Mesendoderm (in vitro differentiated cells): ENCODE results near the gene SNAPIN.
"Not testable (repeated sequence)": the region's sequence is repeated elsewhere in the genome, so short reads cannot be mapped to it uniquely, and the experiment has no call there.

ENCODE experiments used
- DNase-seq: peaks from one replicate; pipeline ENCODE4 v3.0.0; 2013
- H2AK5ac ChIP-seq: 2 replicates; pipeline ENCODE4 v1.6.1; 2013; ENCODE audit warnings: low read length, inconsistent platforms
- H2BK120ac ChIP-seq: 2 replicates; pipeline ENCODE4 v1.6.1; 2013; ENCODE audit warnings: low read depth, mild to moderate bottlenecking, low read length, moderate library complexity, mixed read lengths
- H2BK15ac ChIP-seq: replicated peaks from 2 replicates; pipeline ENCODE4 v1.6.1; 2013; ENCODE audit warnings: low read depth, mild to moderate bottlenecking, moderate library complexity
- H2BK5ac ChIP-seq: 2 replicates; pipeline ENCODE4 v1.6.1; 2013; ENCODE audit warnings: low read length, inconsistent platforms
- H3K18ac ChIP-seq: 2 replicates; pipeline ENCODE4 v1.6.1; 2013; ENCODE audit warnings: mild to moderate bottlenecking, low read length, mixed read lengths
- H3K23ac ChIP-seq: one replicate; pipeline ENCODE4 v1.6.1; 2013; ENCODE audit warnings: low read length
- H3K27ac ChIP-seq: 2 replicates; pipeline ENCODE4 v1.5.1; 2013; ENCODE audit warnings: low read depth, mild to moderate bottlenecking, inconsistent platforms, low read length, moderate library complexity
- H3K27me3 ChIP-seq: 2 replicates; pipeline ENCODE4 v1.6.1; 2013; ENCODE audit warnings: low read length, control low read depth, mild to moderate bottlenecking, inconsistent platforms; ENCODE audit not compliant: insufficient read depth, poor library complexity
- H3K36me3 ChIP-seq: 2 replicates; pipeline ENCODE4 v1.6.1; 2013; ENCODE audit warnings: low read length, inconsistent platforms; ENCODE audit not compliant: control insufficient read depth, insufficient read depth
- H3K4ac ChIP-seq: one replicate; pipeline ENCODE4 v1.6.1; 2013; ENCODE audit warnings: low read depth, mild to moderate bottlenecking, low read length, moderate library complexity
- H3K4me1 ChIP-seq: 2 replicates; pipeline ENCODE4 v1.6.1; 2013; ENCODE audit warnings: low read depth, low read length, inconsistent platforms; ENCODE audit not compliant: control insufficient read depth
- H3K4me2 ChIP-seq: 2 replicates; pipeline ENCODE4 v1.6.1; 2013; ENCODE audit warnings: low read length
- H3K4me3 ChIP-seq: 2 replicates; pipeline ENCODE4 v1.5.1; 2013; ENCODE audit warnings: mild to moderate bottlenecking, low read length
- H3K56ac ChIP-seq: one replicate; pipeline ENCODE4 v1.6.1; 2013; ENCODE audit warnings: low read length
- H3K79me1 ChIP-seq: 2 replicates; pipeline ENCODE4 v1.6.1; 2013; ENCODE audit warnings: low read length, inconsistent platforms
- H3K79me2 ChIP-seq: 2 replicates; pipeline ENCODE4 v1.6.1; 2013; ENCODE audit warnings: mild to moderate bottlenecking, low read length; ENCODE audit not compliant: control insufficient read depth, insufficient read depth
- H3K9ac ChIP-seq: 2 replicates; pipeline ENCODE4 v1.6.1; 2013; ENCODE audit warnings: low read length, inconsistent platforms
- H4K5ac ChIP-seq: one replicate; pipeline ENCODE4 v1.6.1; 2013; ENCODE audit warnings: low read length
- H4K8ac ChIP-seq: one replicate; pipeline ENCODE4 v1.6.1; 2013; ENCODE audit warnings: low read depth, mild to moderate bottlenecking, control low read depth, low read length, moderate library complexity
- WGBS: extraction: QIAGEN DNeasy Blood & Tissue Kit; methylation state at CpG from one replicate; pipeline ENCODE4 v1.1.7; 2013; ENCODE audit warnings: low lambda C conversion rate, missing lambda C conversion rate; ENCODE audit not compliant: insufficient coverage; ENCODE audit errors: extremely low coverage; 5-methylcytosine and 5-hydroxymethylcytosine counted together

SNAPIN gene

GRCh38 chr1:153638261-153638660 is 20.2 kb upstream of the SNAPIN start:
- WGBS = no CpG with 5 or more reads among the region's 6 CpGs
- Histone ChIP-seq H4K8ac (no peak overlapping the region), H3K4me3 (no peak overlapping the region), H3K27me3 (no peaks in the 10 kb centered on the region), H3K18ac (no peak overlapping the region), H3K4ac (no peak overlapping the region), H3K4me1 (no peaks in the 10 kb centered on the region), H3K36me3 (peaks cover 31% of the 10 kb centered on the region), H3K79me1 (peaks cover 24% of the 10 kb centered on the region), H3K27ac (no peak overlapping the region), H3K79me2 (peaks cover 31% of the 10 kb centered on the region), H2AK5ac (no peak overlapping the region), H3K56ac (no peak overlapping the region), H3K23ac (no peak overlapping the region), H2BK5ac (no peak overlapping the region), H3K9ac (no peak overlapping the region), H2BK120ac (no peak overlapping the region), H3K4me2 (no peak overlapping the region), H2BK15ac (no peak overlapping the region), H4K5ac (no peak overlapping the region)
- no peak for DNase-seq

- H3K27ac ChIP-seq = no peak overlapping the region
- DNase-seq = no peak
- H3K56ac ChIP-seq = no peak overlapping the region
- H3K4me1 ChIP-seq = no peaks in the 10 kb centered on the region
- H2AK5ac ChIP-seq = no peak overlapping the region
- H3K36me3 ChIP-seq = peaks cover 34% of the 10 kb centered on the region
- H4K8ac ChIP-seq = no peak overlapping the region
- no peak overlapping the region for H3K18ac ChIP-seq
- H3K4ac ChIP-seq = no peak overlapping the region
- WGBS = no CpG with 5 or more reads among the region's 3 CpGs
- no peak overlapping the region for H2BK5ac ChIP-seq
- H3K79me2 ChIP-seq = peaks cover 31% of the 10 kb centered on the region
- H2BK15ac ChIP-seq = no peak overlapping the region
- no peak overlapping the region for H3K4me3 ChIP-seq
- H3K9ac ChIP-seq = no peak overlapping the region
- H3K79me1 ChIP-seq = peaks cover 26% of the 10 kb centered on the region
- no peak overlapping the region for H4K5ac ChIP-seq
- no peak overlapping the region for H3K4me2 ChIP-seq
- no peaks in the 10 kb centered on the region for H3K27me3 ChIP-seq
- no peak overlapping the region for H3K23ac ChIP-seq
- no peak overlapping the region for H2BK120ac ChIP-seq
Measured at GRCh38 chr1:153639280-153639679, 19.2 kb upstream of the SNAPIN start.

GRCh38 chr1:153640213-153640612 is 18.3 kb upstream of the SNAPIN start:
- not testable (repeated sequence) for H2BK120ac ChIP-seq, H4K5ac ChIP-seq, H3K18ac ChIP-seq, H2BK5ac ChIP-seq, H3K23ac ChIP-seq, H3K4ac ChIP-seq, H2BK15ac ChIP-seq, H2AK5ac ChIP-seq, H3K4me3 ChIP-seq, H3K9ac ChIP-seq, H4K8ac ChIP-seq, DNase-seq, H3K4me1 ChIP-seq, H3K56ac ChIP-seq, H3K27ac ChIP-seq, H3K4me2 ChIP-seq, H3K27me3 ChIP-seq
- Histone ChIP-seq H3K36me3 (peaks cover 35% of the 10 kb centered on the region), H3K79me2 (peaks cover 24% of the 10 kb centered on the region), H3K79me1 (peaks cover 26% of the 10 kb centered on the region)
- WGBS = no CpG with 5 or more reads among the region's 5 CpGs

GRCh38 chr1:153640861-153641260 is 17.6 kb upstream of the SNAPIN start:
- Histone ChIP-seq H3K4me3 (no peak overlapping the region), H3K9ac (no peak overlapping the region), H3K27me3 (no peaks in the 10 kb centered on the region), H2BK120ac (no peak overlapping the region), H3K18ac (no peak overlapping the region), H3K27ac (no peak overlapping the region), H3K36me3 (peaks cover 41% of the 10 kb centered on the region), H3K56ac (no peak overlapping the region), H3K4ac (no peak overlapping the region), H2BK15ac (no peak overlapping the region), H3K4me2 (no peak overlapping the region), H4K5ac (no peak overlapping the region), H2AK5ac (no peak overlapping the region), H3K4me1 (no peaks in the 10 kb centered on the region), H3K79me1 (peaks cover 26% of the 10 kb centered on the region), H4K8ac (no peak overlapping the region), H2BK5ac (no peak overlapping the region), H3K79me2 (peaks cover 17% of the 10 kb centered on the region), H3K23ac (no peak overlapping the region)
- WGBS = no CpG with 5 or more reads among the region's 6 CpGs
- no peak for DNase-seq

- Histone ChIP-seq H3K4me1 (no peaks in the 10 kb centered on the region), H4K5ac (no peak overlapping the region), H3K56ac (no peak overlapping the region), H3K27me3 (no peaks in the 10 kb centered on the region), H2AK5ac (no peak overlapping the region), H3K23ac (no peak overlapping the region), H2BK5ac (no peak overlapping the region), H4K8ac (no peak overlapping the region), H3K4me3 (no peak overlapping the region), H3K4me2 (no peak overlapping the region), H3K18ac (no peak overlapping the region), H3K79me1 (peaks cover 19% of the 10 kb centered on the region), H2BK15ac (no peak overlapping the region), H2BK120ac (no peak overlapping the region), H3K4ac (no peak overlapping the region), H3K79me2 (peaks cover 6% of the 10 kb centered on the region), H3K9ac (no peak overlapping the region), H3K36me3 (peaks cover 35% of the 10 kb centered on the region), H3K27ac (peak overlapping the region; percentile 23)
- WGBS = no CpG with 5 or more reads among the region's 11 CpGs
- DNase-seq = no peak
Measured at GRCh38 chr1:153642161-153642560, 16.3 kb upstream of the SNAPIN start.

- Histone ChIP-seq H2BK15ac (no peak overlapping the region), H3K27me3 (no peaks in the 10 kb centered on the region), H3K23ac (no peak overlapping the region), H2BK120ac (no peak overlapping the region), H3K9ac (no peak overlapping the region), H3K79me2 (peaks cover 2% of the 10 kb centered on the region), H3K4me3 (no peak overlapping the region), H2BK5ac (no peak overlapping the region), H3K27ac (no peak overlapping the region), H3K4me1 (no peaks in the 10 kb centered on the region), H4K5ac (no peak overlapping the region), H3K4me2 (no peak overlapping the region), H4K8ac (no peak overlapping the region), H3K4ac (no peak overlapping the region), H2AK5ac (no peak overlapping the region), H3K36me3 (peaks cover 31% of the 10 kb centered on the region), H3K56ac (no peak overlapping the region), H3K18ac (no peak overlapping the region), H3K79me1 (peaks cover 15% of the 10 kb centered on the region)
- no peak for DNase-seq
- WGBS = no CpG with 5 or more reads among the region's 11 CpGs
Measured at GRCh38 chr1:153643100-153643499, 15.4 kb upstream of the SNAPIN start.
